KG1 (cell line): Measurements from ENCODE around the gene AP2S1.
"Not testable (repeated sequence)": the region's sequence is repeated elsewhere in the genome, so short reads cannot be mapped to it uniquely, and the experiment has no call there.

Experiments
- DNase-seq: peaks from one replicate; lab custom pipeline; 2025; lab: John Stamatoyannopoulos, UW

Gene AP2S1

DNA sequence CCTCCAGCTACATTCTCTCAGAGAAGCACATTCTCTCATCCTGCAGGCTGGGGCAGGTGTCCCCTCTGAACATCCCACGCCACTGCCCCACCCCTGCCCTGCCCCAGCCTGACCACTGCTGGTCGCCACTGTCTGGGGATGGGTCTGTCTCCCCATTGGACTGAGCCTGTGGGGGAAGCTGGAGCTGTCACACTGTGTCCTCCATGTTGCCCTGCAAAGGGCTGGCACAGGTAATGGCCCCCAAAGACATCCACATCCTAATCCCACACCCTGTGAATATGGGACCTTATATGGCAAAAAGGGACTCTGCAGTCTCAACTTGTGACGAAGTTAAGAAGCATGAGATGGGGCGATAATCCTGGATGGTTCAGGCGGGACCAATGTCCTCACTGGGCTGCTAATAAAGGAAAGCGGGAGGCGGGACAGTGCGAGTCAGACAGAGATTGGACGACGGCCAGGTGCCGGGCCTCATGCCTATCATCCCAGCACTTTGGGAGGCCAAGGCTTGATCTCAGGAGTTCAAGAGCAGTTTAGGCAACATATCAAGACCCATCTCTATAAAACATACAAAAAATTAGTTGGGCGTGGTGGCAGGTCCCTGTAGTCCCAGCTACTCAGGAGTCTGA lies 9.1 kb downstream of the AP2S1 start:
- DNase-seq: no peak

GRCh38 chr19:46840498-46840942 lies 10.1 kb downstream of the AP2S1 start:
- DNase-seq: peak; percentile 28

DNA sequence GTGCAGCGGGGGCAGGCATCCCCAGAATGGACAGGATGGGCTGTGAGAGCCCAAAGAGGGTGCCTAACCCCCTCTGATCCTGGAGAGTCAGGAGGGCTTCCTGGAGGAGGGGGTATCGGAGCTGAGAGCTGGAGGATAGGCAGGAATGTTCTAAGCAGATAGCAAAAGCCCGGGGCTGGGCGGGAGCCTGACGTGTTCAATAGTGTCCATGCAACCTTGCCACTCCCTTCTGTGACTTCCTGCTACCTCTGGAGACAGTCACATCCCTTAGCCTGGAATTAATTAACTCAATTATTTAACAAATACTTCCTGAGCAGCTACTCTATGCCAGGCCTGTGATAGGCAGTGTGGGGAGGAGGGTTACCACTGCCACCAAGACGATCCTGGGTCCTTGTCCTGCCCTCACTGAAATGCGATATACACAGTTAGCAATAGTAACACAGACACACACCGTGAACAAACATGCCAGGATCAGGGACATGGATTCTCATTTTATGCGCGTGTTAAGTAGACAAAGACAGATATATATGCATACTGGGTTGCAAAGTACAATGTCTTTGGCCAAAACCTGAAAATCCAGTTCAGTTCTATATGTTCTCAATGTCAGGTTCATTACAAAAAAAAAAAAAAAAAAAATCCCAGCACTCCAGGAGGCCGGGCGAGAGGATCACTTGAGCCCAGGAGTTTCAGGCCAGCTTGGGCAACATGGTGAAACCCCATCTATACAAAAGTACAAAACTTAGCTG lies 10.7 kb downstream of the AP2S1 start:
- DNase-seq: no peak

DNA sequence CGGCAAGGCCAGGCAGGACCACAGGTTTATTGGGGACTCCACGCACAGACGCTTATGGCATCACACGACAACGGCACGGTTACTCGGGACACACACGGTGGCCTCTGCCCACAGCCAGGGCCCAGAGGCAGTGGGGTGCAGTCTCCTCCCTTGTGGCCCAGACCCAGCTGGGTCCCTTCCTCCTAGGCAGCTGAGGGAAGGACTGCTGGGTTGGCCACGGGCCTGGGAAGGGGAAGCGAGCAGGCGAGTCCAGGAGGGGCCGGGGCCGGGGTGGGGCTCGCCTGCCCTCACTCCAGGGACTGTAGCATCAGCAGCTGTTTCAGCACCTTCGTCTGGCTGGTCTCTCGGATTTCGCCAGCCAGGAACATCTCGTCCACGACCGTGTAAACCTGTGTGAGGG lies 12.5 kb downstream of the AP2S1 start:
- no peak for DNase-seq

DNA sequence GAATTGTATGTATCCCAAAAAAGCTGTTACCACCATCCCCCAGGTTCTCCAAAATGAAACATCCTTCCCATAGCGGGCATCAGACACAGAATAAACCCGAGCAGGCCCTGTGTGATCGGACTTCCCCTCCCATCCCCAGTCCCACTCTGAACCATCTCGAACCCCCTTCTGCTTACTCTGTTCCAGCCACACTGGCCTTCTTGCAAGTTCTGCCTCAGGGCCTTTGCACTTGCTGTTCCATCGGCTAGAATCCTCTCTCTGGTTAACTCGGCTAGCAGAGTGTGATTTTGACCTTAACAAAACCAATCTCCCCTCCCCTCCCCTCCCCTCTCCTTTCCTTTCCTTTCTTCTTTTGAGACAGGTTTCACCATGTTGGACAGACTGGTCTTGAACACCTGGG lies 15.7 kb downstream of the AP2S1 start:
- DNase-seq: no peak

DNA sequence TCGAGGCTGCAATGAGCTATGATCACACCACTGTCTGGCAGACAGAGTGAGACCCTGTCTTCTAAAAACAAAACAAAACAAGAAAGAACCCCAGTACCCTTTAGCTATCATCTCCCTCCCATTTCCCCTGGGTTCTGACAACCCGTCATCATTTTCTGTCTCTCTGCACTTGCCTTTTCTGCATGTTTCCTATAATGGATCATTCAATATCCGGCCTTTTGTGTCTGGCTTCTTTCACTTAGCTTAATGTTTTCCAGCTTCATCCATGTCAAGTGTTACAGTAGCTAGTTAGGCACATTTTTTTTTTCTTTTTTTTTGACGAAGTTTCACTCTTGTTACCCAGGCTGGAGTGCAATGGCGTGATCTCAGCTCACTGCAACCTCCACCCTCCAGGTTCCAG lies 16.5 kb downstream of the AP2S1 start:
- DNase-seq: no peak

GRCh38 chr19:46830864-46831263 lies 19.8 kb downstream of the AP2S1 start:
- no peak for DNase-seq

DNA sequence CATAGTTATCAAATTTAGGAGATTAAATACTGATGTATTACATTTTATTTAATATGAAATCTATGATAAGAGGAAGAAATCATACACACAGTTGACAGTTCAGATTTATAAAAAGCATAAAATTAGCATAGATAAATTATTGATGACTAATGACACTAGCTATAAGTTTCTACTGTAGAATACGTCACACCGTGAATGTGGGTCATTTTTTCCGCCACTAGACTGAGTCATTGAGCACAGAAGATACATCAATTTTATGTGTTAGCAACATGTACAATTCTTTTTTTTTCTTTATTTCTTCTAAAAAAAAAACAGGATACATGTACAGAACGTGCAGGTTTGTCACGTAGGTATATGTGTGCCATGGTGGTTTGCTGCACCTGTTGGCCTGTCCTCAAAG lies 22.2 kb downstream of the AP2S1 start:
- DNase-seq: no peak

DNA sequence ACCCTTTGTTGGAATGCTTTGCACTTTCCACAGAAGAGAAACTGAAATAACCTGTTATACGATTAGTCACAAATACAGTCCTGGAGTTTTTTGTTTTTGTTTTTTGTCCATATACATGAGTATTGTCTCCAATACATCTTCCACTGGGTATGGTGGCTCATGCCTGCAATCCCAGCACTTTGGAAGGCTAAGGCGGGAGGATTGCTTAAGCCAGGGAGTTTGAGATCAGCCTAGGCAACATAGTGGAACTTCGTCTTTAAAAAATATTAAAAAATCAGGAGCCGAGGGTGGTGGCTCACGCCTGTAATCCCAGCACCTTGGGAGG lies 25.0 kb downstream of the AP2S1 start:
- DNase-seq: no peak

DNA sequence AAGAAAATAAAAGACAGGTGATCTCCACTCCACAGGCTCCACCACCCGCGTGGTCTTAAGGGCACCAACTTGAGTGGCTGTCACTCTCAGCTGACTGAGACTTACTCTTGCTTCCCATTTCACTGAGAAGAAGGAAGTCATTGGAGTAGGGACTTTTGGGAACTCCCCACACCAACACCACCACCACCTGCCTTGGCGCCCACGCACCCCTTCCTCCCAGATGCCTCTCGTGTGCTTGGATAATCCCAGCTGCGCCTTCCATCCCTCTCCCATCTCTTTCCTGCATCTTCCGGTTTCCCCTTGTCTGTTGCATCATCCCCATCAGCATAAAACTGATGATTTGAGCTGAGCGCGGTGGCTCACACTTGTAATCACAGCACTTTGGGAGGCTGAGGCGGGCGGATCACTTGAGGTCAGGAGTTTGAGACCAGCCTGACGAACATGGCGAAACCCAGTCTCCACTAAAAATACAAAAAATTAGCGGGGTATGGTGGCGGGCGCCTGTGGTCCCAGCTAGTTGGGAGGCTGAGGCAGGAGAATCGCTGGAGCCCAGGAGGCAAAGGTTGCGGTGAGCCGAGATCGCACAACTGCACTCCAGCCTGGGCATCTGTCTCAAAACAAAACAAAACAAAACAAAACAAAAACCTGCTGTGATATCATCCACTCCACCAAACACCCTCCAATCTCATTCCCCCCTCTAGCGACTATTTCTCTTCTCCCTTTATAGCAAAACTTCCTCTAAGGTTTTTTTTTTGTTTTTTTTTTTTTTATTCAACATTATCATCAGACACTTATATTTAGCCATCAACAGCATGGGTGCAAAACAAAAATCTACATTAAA lies 25.5 kb downstream of the AP2S1 start:
- no peak for DNase-seq

- no peak for DNase-seq
Measured at GRCh38 chr19:46823049-46823448, 27.6 kb downstream of the AP2S1 start.

DNA sequence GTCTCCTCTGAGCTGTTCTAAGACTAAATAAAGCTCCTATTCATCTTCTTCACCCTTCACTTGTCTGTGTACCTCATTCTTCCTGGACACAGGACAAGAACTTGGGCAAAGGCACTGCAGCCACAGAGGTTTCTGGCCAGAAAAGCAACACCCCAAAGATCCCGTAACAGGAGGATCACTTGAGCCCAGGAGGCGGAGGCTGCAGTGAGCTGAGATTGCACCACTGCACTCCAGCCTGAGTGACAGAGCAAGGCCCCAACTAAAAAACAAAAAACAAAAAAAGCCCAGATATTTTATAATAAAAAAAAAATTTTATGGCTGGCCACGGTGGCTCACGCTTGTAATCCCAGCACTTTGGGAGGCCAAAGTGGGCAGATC lies 28.2 kb downstream of the AP2S1 start:
- DNase-seq: not testable (repeated sequence)

GRCh38 chr19:46821512-46822409 lies 28.9 kb downstream of the AP2S1 start:
- no peak for DNase-seq

DNA sequence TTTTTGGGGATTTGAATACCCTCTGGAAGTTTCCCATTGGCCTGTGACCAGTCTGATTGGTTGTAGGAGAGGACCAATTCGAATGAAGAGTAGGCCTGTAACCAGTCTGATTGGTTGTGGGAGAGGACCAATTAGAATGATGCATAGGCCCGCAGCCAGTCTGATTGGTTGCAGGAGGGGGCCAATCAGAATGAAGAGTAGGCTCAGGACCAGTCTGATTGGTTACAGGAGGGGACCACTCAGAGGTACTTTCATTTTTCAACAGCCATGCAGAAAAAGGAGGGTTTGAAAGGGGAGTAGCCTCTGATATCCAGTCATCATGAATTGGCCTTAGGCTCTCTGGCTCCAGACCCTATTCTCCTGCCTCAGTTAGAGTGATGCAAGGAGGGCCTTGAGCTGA lies 31.8 kb downstream of the AP2S1 start:
- DNase-seq: no peak

GRCh38 chr19:46815833-46816627 lies 34.6 kb downstream of the AP2S1 start:
- DNase-seq: no peak

GRCh38 chr19:46813839-46814358 lies 36.7 kb downstream of the AP2S1 start:
- no peak for DNase-seq

GRCh38 chr19:46812977-46813838 lies 37.4 kb downstream of the AP2S1 start:
- no peak for DNase-seq

GRCh38 chr19:46809534-46810272 lies 40.9 kb downstream of the AP2S1 start:
- no peak for DNase-seq

DNA sequence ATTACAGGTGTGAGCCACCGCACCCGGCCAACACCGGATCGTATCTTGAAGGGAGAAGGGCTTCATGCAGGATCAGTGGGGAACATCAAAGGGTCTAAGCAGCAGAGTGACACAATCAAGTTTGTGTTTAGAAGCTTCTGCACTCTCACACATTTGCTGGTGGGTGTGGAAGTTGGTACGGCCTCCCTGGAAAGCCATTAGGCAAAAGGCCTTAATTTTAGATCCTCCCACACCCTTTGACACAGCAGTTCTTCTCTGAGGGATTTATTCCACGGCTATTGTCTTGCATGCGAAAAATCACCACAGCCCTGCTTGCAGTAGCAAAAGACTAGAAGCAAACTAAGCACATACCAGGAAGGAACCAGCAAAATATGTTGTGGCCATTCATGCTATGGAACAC lies 44.0 kb downstream of the AP2S1 start:
- no peak for DNase-seq
